Measurements from ENCODE around the gene SH2D1B. TPM values are rescaled to one million over a fixed set of nuclear protein-coding genes. Genes with fewer than 3 reads are reported as not detected.

The SH2D1B gene, protein sequence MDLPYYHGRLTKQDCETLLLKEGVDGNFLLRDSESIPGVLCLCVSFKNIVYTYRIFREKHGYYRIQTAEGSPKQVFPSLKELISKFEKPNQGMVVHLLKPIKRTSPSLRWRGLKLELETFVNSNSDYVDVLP
- total RNA-seq, result not detected

DNA sequence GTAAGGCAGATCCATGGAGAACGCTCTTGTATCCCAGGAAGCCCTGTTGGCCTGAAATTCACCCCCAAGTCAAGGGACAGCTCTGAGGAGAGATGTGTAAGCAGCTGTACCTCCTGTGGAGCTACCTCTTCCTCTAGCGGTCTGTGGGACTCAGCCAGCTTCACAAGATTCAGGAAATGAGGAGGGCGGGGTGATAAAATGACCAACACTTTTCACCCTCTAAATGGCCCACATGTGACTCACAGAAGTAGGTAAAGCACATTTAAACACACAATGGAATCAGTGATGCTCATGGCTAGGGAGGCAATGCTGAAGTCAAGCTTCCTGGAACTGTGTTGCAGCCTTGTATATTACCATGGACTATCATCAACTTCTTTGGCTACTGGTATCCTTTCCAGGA lies at the start of gene SH2D1B:
SH2D1B (minus strand) TSS at position 135 of the 400 bp plus-strand sequence; CDS start at position 15, 120 bp downstream.

DNA sequence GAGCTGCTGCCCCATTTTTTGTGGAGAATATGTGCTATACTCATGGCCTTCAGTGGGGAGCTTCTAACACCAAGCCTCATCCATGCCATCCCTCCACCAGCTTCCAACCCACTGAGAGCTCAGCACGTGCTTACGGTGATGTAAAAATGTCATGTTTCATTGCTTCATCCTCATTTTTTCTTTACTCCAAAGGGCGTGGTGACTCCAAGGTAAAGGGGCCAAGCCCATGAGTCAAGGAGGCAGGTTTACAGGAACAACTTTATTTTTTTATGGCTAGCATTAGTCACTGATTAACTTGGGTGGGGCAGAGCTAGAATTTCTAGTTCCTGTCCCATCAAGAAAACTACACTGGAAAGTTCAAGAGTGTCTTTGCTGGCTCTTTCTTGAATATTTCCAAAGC lies 30.6 kb downstream of the SH2D1B start, which contains the start of gene C1orf226:
C1orf226 (plus strand) TSS at position 346 of the 400 bp plus-strand sequence. CDS start 174 bp downstream, outside the sequence.

DNA sequence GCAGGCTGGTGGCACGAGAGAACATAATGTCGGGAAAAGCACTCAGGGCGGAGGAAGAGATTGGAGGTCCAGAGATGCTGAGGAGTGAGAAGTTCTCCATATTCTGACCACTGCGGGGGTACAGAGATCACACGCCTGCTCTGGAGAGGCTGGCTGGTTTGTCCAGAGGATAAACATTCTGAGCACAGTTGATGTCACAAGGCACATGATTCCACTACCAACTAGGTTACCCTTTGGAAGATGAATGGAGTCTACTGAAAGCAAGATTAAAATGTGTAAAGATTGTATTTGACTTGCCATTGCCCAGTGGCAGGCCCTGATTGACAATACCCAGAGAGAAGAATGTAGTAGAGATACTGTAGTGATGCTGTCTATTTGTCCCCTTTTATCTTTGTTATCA lies 35.2 kb downstream of the SH2D1B start, which contains the start of gene SPATA46:
SPATA46 (minus strand) TSS at position 164 of the 400 bp plus-strand sequence; CDS start at position 100, 64 bp downstream.

Other genes starting within 250 kb of the SH2D1B start
- not detected for gene SPATA46, start 35.3 kb downstream of the SH2D1B start, total RNA-seq
- gene C1orf226, start 30.4 kb downstream of the SH2D1B start, total RNA-seq, result 1.8 TPM
- gene UHMK1, start 85.7 kb upstream of the SH2D1B start, total RNA-seq, result 79.1 TPM
- gene UAP1, start 149.6 kb upstream of the SH2D1B start, total RNA-seq, result 39.0 TPM
- gene DDR2, start 220.3 kb upstream of the SH2D1B start, total RNA-seq, result 10.8 TPM